B cell (primary cell): ENCODE measurements around the gene CLEC10A. TPM values are rescaled to one million over a fixed set of nuclear protein-coding genes. Genes with fewer than 3 reads are reported as not detected.

Experiments used
- ATAC-seq: fragments of 200-7000 bp; cut with Tn5 transposase; one replicate; pipeline ENCODE4 v1.10.0; 2021; ENCODE audit warnings: low read depth, mild to moderate bottlenecking, moderate number of reproducible peaks, moderate library complexity
- CTCF ChIA-PET: fragments of 350-600 bp; sonication (Branson Sonifier 250); formaldehyde crosslinking; loops from one replicate; lab custom pipeline; 2021; ENCODE audit warnings: antibody characterized with exemption, inconsistent platforms; lab: Charles Lee
- POLR2A ChIA-PET: fragments of 350-600 bp; sonication (Branson Sonifier 250); formaldehyde crosslinking; loops from one replicate; lab custom pipeline; 2021; ENCODE audit warnings: antibody characterized with exemption; lab: Charles Lee
- DNase-seq: peaks from one replicate; pipeline ENCODE4 v3.0.0; 2013
- H2AFZ ChIP-seq: 2 replicates; pipeline ENCODE4 v1.6.1; 2012; ENCODE audit warnings: mild to moderate bottlenecking, low read depth, low read length; ENCODE audit not compliant: insufficient read depth, poor library complexity, severe bottlenecking
- H3K27ac ChIP-seq, 2 donors: 1 replicate in 1 of 2; 2 replicates in 1 of 2; pipeline ENCODE4 v1.5.1; 2012 to 2013; ENCODE audit warnings: low read length in 2 of 2, mild to moderate bottlenecking in 2 of 2, moderate library complexity in 1 of 2
- H3K27me3 ChIP-seq, 4 experiments: fragments of 200-600 bp in 1 of 4; sonication (generic) in 1 of 4; replicated peaks in 1 of 4; 1 replicate in 2 of 4; 2 replicates in 2 of 4; pipeline versions ENCODE4 v1.6.1 to v1.7.0; 2013 to 2016; ENCODE audit warnings: low read length in 3 of 4, mild to moderate bottlenecking in 2 of 4, mixed read lengths in 1 of 4, moderate library complexity in 1 of 4; ENCODE audit not compliant: insufficient read depth in 4 of 4, control insufficient read depth in 3 of 4; ENCODE audit errors: control extremely low read depth in 1 of 4
- H3K36me3 ChIP-seq, 2 experiments: replicated peaks in 1 of 2; 1 replicate in 1 of 2; 2 replicates in 1 of 2; pipeline versions ENCODE4 v1.6.1 to v1.7.1; 2013; ENCODE audit warnings: low read length in 1 of 2; ENCODE audit not compliant: insufficient read depth in 2 of 2, control insufficient read depth in 1 of 2; ENCODE audit errors: control extremely low read depth in 1 of 2, extremely low read depth in 1 of 2
- H3K4me1 ChIP-seq, 2 donors: fragments of 200-600 bp in 1 of 2; sonication (generic) in 1 of 2; 1 replicate in 1 of 2; 2 replicates in 1 of 2; pipeline versions ENCODE4 v1.5.1 to v1.6.1; 2013 to 2017; ENCODE audit warnings: low read length in 2 of 2; ENCODE audit not compliant: control insufficient read depth in 2 of 2, insufficient read depth in 2 of 2
- H3K4me2 ChIP-seq: replicated peaks from 2 replicates; pipeline ENCODE3; 2012; ENCODE audit warnings: mild to moderate bottlenecking, low read depth, low read length; ENCODE audit not compliant: poor library complexity, severe bottlenecking
- H3K4me3 ChIP-seq, 5 experiments: fragments of 200-600 bp in 1 of 5; sonication (generic) in 1 of 5; 1 replicate in 3 of 5; 2 replicates in 2 of 5; pipeline versions ENCODE4 v1.5.1 to v1.7.0; 2011 to 2016; ENCODE audit warnings: low read length in 4 of 5, mild to moderate bottlenecking in 4 of 5, low read depth in 2 of 5, control low read depth in 1 of 5, moderate library complexity in 1 of 5; ENCODE audit not compliant: insufficient read depth in 1 of 5; ENCODE audit errors: control extremely low read depth in 1 of 5, extremely low read depth in 1 of 5
- H3K79me2 ChIP-seq: fragments of 200-600 bp; sonication (generic); one replicate; pipeline ENCODE4 v1.6.0; 2016; ENCODE audit warnings: low read length; ENCODE audit not compliant: control insufficient read depth, insufficient read depth
- H3K9ac ChIP-seq: fragments of 200-600 bp; sonication (generic); 2 replicates; pipeline ENCODE4 v1.6.1; 2017; ENCODE audit warnings: mild to moderate bottlenecking, low read length, moderate library complexity
- H3K9me3 ChIP-seq, 3 donors: one replicate each; pipeline versions ENCODE4 v1.6.1 to v1.7.1; 2013; ENCODE audit warnings: low read length in 2 of 3; ENCODE audit not compliant: control insufficient read depth in 2 of 3, insufficient read depth in 1 of 3; ENCODE audit errors: control extremely low read depth in 1 of 3
- H4K20me1 ChIP-seq: 2 replicates; pipeline ENCODE4 v1.6.0; 2012; ENCODE audit warnings: mild to moderate bottlenecking, low read length; ENCODE audit not compliant: insufficient read depth, control insufficient read depth, poor library complexity, severe bottlenecking
- H3K27ac Mint-ChIP-seq: one replicate; pipeline ENCODE4 v1.8.0; 2021; ENCODE audit warnings: mixed read lengths
- H3K27me3 Mint-ChIP-seq: one replicate; pipeline ENCODE4 v1.8.0; 2021; ENCODE audit warnings: mixed read lengths
- H3K4me1 Mint-ChIP-seq: one replicate; pipeline ENCODE4 v1.8.0; 2021; ENCODE audit warnings: mixed read lengths
- H3K4me3 Mint-ChIP-seq: one replicate; pipeline ENCODE4 v1.8.0; 2021; ENCODE audit warnings: mixed read lengths
- H3K9me3 Mint-ChIP-seq: one replicate; pipeline ENCODE4 v1.8.0; 2022; ENCODE audit warnings: mixed read lengths; ENCODE audit not compliant: insufficient read depth
- CTCF ChIP-seq: fragments of 200-600 bp; IDR thresholded peaks from one replicate; pipeline ENCODE4 v1.8.0; 2022; ENCODE audit warnings: antibody characterized with exemption, mild to moderate bottlenecking
- EZH2 ChIP-seq: IDR thresholded peaks from 2 replicates; pipeline ENCODE4 v1.6.1; 2012; ENCODE audit warnings: borderline replicate concordance, low read depth, mild to moderate bottlenecking, moderate library complexity, low read length; ENCODE audit not compliant: insufficient read depth, poor library complexity, severe bottlenecking
- WGBS: methylation state at CpG from one replicate; pipeline ENCODE4 v1.1.5; 2013; ENCODE audit warnings: missing lambda C conversion rate; ENCODE audit not compliant: insufficient coverage; 5-methylcytosine and 5-hydroxymethylcytosine counted together
- intact Hi-C: fragments of 100-400 bp; cut with micrococcal nuclease; formaldehyde crosslinking; loops from one replicate; pipeline ENCODE4 v1.10.0; 2022
- polyA plus RNA-seq: library from polyadenylated mRNA; depleted of rRNA; stranded (reverse); fragments of >200 nt; gene quantifications from 2 replicates; pipeline ENCODE4 v1.2.3, GENCODE V29; 2012
- total RNA-seq, 2 donors: library from RNA; stranded (reverse); fragments of 120-200 nt in 1 of 2; gene quantifications; 1 replicate in 1 of 2; 2 replicates in 1 of 2; pipeline versions ENCODE4 v1.2.3 to v1.2.4, GENCODE V29; 2013 to 2022

Gene CLEC10A
- total and polyA plus RNA-seq, 2 donors (not counting 1 experiment from before 2014, with no cell fraction given) = 0.15 TPM; not detected in 1

- H3K27me3 Mint-ChIP-seq = no peaks in the 10 kb centered on the region
- no peaks in the 10 kb centered on the region for H3K9me3 Mint-ChIP-seq
- no peak for TF ChIP-seq CTCF
- TF ChIP-seq EZH2 = no peak
- ATAC-seq = no peak
- peak overlapping the region; percentile 50 for H3K4me3 Mint-ChIP-seq
- no peaks in the 10 kb centered on the region for H3K27me3 ChIP-seq
- H3K4me1 Mint-ChIP-seq = peaks cover 29% of the 10 kb centered on the region
- no peak overlapping the region for H3K9ac ChIP-seq
- 100% methylated on average over 1 of the region's 3 CpGs for WGBS
- no peak overlapping the region for H3K4me2 ChIP-seq
- POLR2A ChIA-PET = no interaction called here
- CTCF ChIA-PET = interaction anchor here (1.2 to 1.5 kb wide), 2 partner anchors 7 to 17 kb away, joined by 3 to 4 read pairs; no protein-coding TSS in a partner anchor
- H3K4me1 ChIP-seq = peaks cover 12 to 16% of the 10 kb centered on the region in 2 donors
- peaks cover 0 to 3% (median 0%) of the 10 kb centered on the region in 3 donors for H3K9me3 ChIP-seq
- peak overlapping the region; percentile 82 for H3K27ac Mint-ChIP-seq
- H3K27ac ChIP-seq = no peak overlapping the region
- no peak for DNase-seq
- H3K4me3 ChIP-seq = no peak overlapping the region
- H3K36me3 ChIP-seq = no peaks in the 10 kb centered on the region
- no peaks in the 10 kb centered on the region for H4K20me1 ChIP-seq
- intact Hi-C loops = no loop called here
- H3K79me2 ChIP-seq = peaks cover 23% of the 10 kb centered on the region
- H2AFZ ChIP-seq = peak overlapping the region; percentile 75
Measured at GRCh38 chr17:7029096-7029495, 51.0 kb downstream of the CLEC10A start.

DNA sequence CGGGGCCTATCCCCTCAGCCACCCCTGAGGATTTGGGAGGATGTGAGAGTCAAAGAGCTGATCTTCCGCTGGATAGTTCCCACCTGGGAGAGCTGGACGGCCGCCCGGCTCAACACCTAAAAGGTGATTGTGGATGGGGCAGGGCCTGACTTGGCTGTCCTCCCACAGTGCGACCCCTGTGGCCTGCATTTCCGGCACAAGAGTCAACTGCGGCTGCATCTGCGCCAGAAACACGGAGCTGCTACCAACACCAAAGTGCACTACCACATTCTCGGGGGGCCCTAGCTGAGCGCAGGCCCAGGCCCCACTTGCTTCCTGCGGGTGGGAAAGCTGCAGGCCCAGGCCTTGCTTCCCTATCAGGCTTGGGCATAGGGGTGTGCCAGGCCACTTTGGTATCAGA, 52.7 kb downstream of the CLEC10A start:
- Histone ChIP-seq H3K27ac (no peak overlapping the region), H3K4me3 (no peak overlapping the region), H3K36me3 (no peaks in the 10 kb centered on the region), H3K9me3 (peaks cover 0 to 16% (median 0%) of the 10 kb centered on the region in 3 donors), H2AFZ (no peak overlapping the region), H3K4me2 (no peak overlapping the region), H3K27me3 (no peaks in the 10 kb centered on the region), H3K9ac (no peak overlapping the region), H3K4me1 (peaks cover 23 to 28% of the 10 kb centered on the region in 2 donors), H4K20me1 (no peaks in the 10 kb centered on the region), H3K79me2 (peaks cover 11% of the 10 kb centered on the region)
- no peak for ATAC-seq
- H3K9me3 Mint-ChIP-seq = no peaks in the 10 kb centered on the region
- no peak overlapping the region for H3K27ac Mint-ChIP-seq
- peaks cover 40% of the 10 kb centered on the region for H3K4me1 Mint-ChIP-seq
- no peak for DNase-seq
- H3K4me3 Mint-ChIP-seq = no peak overlapping the region
- CTCF ChIA-PET = no interaction called here
- H3K27me3 Mint-ChIP-seq = no peaks in the 10 kb centered on the region
- no peak for TF ChIP-seq EZH2
- no peak for TF ChIP-seq CTCF
- WGBS = 97% methylated on average over 13 of the region's 13 CpGs
- POLR2A ChIA-PET = interaction anchor here (0.6 kb wide), 1 partner anchor 227 kb away, joined by 7 read pairs; no protein-coding TSS in a partner anchor
- intact Hi-C loops = no loop called here
